Adrenal gland (tissue), 12 donors: ENCODE data around the gene DPP4. TPM values are rescaled to one million over a fixed set of nuclear protein-coding genes. Genes with fewer than 3 reads are reported as not detected.

Experiments used
- DNase-seq, 7 donors: peaks; one replicate each; pipeline ENCODE4 v3.0.0-alpha.2; 2019 to 2020
- H3K27ac ChIP-seq, 5 donors: fragments of 200-600 bp; sonication (generic) in 4 of 5; 1 replicate in 3 of 5; 2 replicates in 2 of 5; pipeline versions ENCODE4 v1.5.1 to v1.8.0; 2016 to 2020; ENCODE audit warnings: mild to moderate bottlenecking in 1 of 5
- H3K27me3 ChIP-seq: fragments of 200-600 bp; 2 replicates; pipeline ENCODE4 v1.8.0; 2021
- H3K36me3 ChIP-seq, 2 donors: fragments of 200-600 bp; replicated peaks in 1 of 2; 1 replicate in 1 of 2; 2 replicates in 1 of 2; pipeline versions ENCODE4 v1.5.1 to v1.8.0; 2018 to 2022
- H3K4me1 ChIP-seq, 2 donors: fragments of 200-600 bp; replicated peaks in 1 of 2; 1 replicate in 1 of 2; 2 replicates in 1 of 2; pipeline versions ENCODE4 v1.5.1 to v1.8.0; 2018 to 2021
- H3K4me3 ChIP-seq, 4 donors: fragments of 200-600 bp; sonication (generic) in 3 of 4; one replicate each; pipeline ENCODE4 v1.5.1; 2016 to 2018
- H3K9me3 ChIP-seq, 3 donors: fragments of 200-600 bp; sonication (generic) in 1 of 3; replicated peaks in 1 of 3; 1 replicate in 2 of 3; 2 replicates in 1 of 3; pipeline versions ENCODE4 v1.5.1 to v1.8.0; 2016 to 2021
- CTCF ChIP-seq, 6 experiments: fragments of 450-650 bp in 4 of 6; fragments of 200-600 bp in 2 of 6; sonication (generic) in 1 of 6; IDR thresholded peaks; 1 replicate in 5 of 6; 2 replicates in 1 of 6; pipeline versions ENCODE4 v1.5.1 to v1.8.0; 2016 to 2021; ENCODE audit warnings: antibody characterized with exemption in 6 of 6, mild to moderate bottlenecking in 2 of 6, moderate library complexity in 1 of 6
- POLR2A ChIP-seq, 2 donors: fragments of 450-650 bp; IDR thresholded peaks; one replicate each; pipeline ENCODE4 v1.6.1; 2017; ENCODE audit warnings: antibody characterized with exemption in 2 of 2, mild to moderate bottlenecking in 2 of 2, moderate library complexity in 1 of 2
- WGBS, 4 donors: extraction: QIAGEN DNeasy Blood & Tissue Kit in 2 of 4; methylation state at CpG; one replicate each; pipeline versions ENCODE4 v1.1.5 to v1.1.7; 2013 to 2017; 5-methylcytosine and 5-hydroxymethylcytosine counted together
- intact Hi-C, 2 donors: fragments of 100-400 bp; cut with DNase I; formaldehyde crosslinking; loops; one replicate each; pipeline versions ENCODE4 v1.14.1 to v1.15.0; 2022 to 2023
- polyA plus RNA-seq, 3 donors: library from polyadenylated mRNA; stranded (reverse); fragments of 200-250 nt in 2 of 3; fragments of 350-450 nt in 1 of 3; fragmentation: Illumina TruSeq in 1 of 3; extraction: RNeasy Lipid Tissue Mini Kit (QIAGEN cat#74804) in 1 of 3; gene quantifications; one replicate each; pipeline ENCODE4 v1.2.3, GENCODE V29; 2013 to 2014
- total RNA-seq, 9 donors: library from RNA; depleted of rRNA in 4 of 9; stranded (reverse); fragments of >200 nt in 4 of 9; fragments of 120-200 nt in 1 of 9; fragmentation: NEBNext Ultra II Directional in 1 of 9; extraction: Animal tissue kit (Norgen Biotek cat#: 25700) in 1 of 9; gene quantifications; one replicate each; pipeline versions ENCODE4 v1.1.0 to v1.2.4, GENCODE V29; 2013 to 2023
- donor health status: healthy with polysubstance abuse.
- donor health status: Bipolar disorder and iron deficiency.
- donor health status: DM: yes; HTN: yes; CAD: no.
- donor health status: DM: no; HTN: no; CAD: no.
- donor health status: DM: no; HTN: no; CAD: no.
- donor health status: DM: yes; HTN: yes; CAD: no.

Gene DPP4
- total and polyA plus RNA-seq, 12 donors: 0.72 to 49.2 (median 7.8) TPM

- no peak for DNase-seq
- H3K27ac ChIP-seq: no peak overlapping the region
- no peak overlapping the region for H3K4me3 ChIP-seq
- H3K4me1 ChIP-seq: no peaks in the 10 kb centered on the region
- no peak for TF ChIP-seq CTCF (IDR thresholded peaks at IDR 0.05)
- no peak for TF ChIP-seq POLR2A (IDR thresholded peaks at IDR 0.05)
- intact Hi-C loops: no loop called here
- H3K27me3 ChIP-seq: no peaks in the 10 kb centered on the region
- H3K9me3 ChIP-seq: no peaks in the 10 kb centered on the region
- WGBS, 4 donors: 44 to 66% (median 59%) methylated on average over 2 of the region's 2 CpGs
- no peaks in the 10 kb centered on the region for H3K36me3 ChIP-seq
Measured at GRCh38 chr2:162063281-162063680, 10.7 kb downstream of the DPP4 start.

GRCh38 chr2:162062559-162062958 lies 11.5 kb downstream of the DPP4 start:
- Histone ChIP-seq H3K27ac (no peak overlapping the region), H3K4me3 (no peak overlapping the region), H3K9me3 (no peaks in the 10 kb centered on the region), H3K4me1 (no peaks in the 10 kb centered on the region), H3K36me3 (no peaks in the 10 kb centered on the region), H3K27me3 (no peaks in the 10 kb centered on the region)
- WGBS, 4 donors: 93 to 99% (median 96%) methylated on average over 2 of the region's 2 CpGs
- TF ChIP-seq POLR2A (IDR thresholded peaks at IDR 0.05): no peak
- TF ChIP-seq CTCF (IDR thresholded peaks at IDR 0.05): no peak
- intact Hi-C loops: no loop called here
- DNase-seq: no peak

- no peaks in the 10 kb centered on the region for H3K9me3 ChIP-seq
- DNase-seq: no peak
- H3K36me3 ChIP-seq: no peaks in the 10 kb centered on the region
- TF ChIP-seq POLR2A (IDR thresholded peaks at IDR 0.05) (no peak), CTCF (IDR thresholded peaks at IDR 0.05) (no peak)
- H3K27ac ChIP-seq: no peak overlapping the region
- H3K4me3 ChIP-seq: no peak overlapping the region
- H3K27me3 ChIP-seq: no peaks in the 10 kb centered on the region
- WGBS, 4 donors: 89 to 94% (median 91%) methylated on average over 2 of the region's 2 CpGs
- no peaks in the 10 kb centered on the region for H3K4me1 ChIP-seq
- intact Hi-C loops: no loop called here
Measured at GRCh38 chr2:162061021-162061420, 13.0 kb downstream of the DPP4 start.

- Histone ChIP-seq H3K9me3 (no peaks in the 10 kb centered on the region), H3K4me3 (no peak overlapping the region), H3K27me3 (no peaks in the 10 kb centered on the region), H3K27ac (no peak overlapping the region), H3K36me3 (no peaks in the 10 kb centered on the region), H3K4me1 (no peaks in the 10 kb centered on the region)
- no peak for DNase-seq
- 70 to 87% (median 74%) methylated on average over 2 of the region's 2 CpGs for WGBS, 4 donors
- intact Hi-C loops: no loop called here
- TF ChIP-seq CTCF (IDR thresholded peaks at IDR 0.05) (no peak), POLR2A (IDR thresholded peaks at IDR 0.05) (no peak)
Measured at GRCh38 chr2:162060532-162060931, 13.5 kb downstream of the DPP4 start.
